CD4-positive, alpha-beta T cell treated with Interleukin-17A for 1 hour (primary cell): ENCODE data around the gene EME1.
A peak's percentile ranks its signal among the peaks of the same experiment; 100 is the strongest.
"Not testable (repeated sequence)": the region's sequence is repeated elsewhere in the genome, so short reads cannot be mapped to it uniquely, and the experiment has no call there.

ENCODE experiments used
- DNase-seq: peaks from one replicate; pipeline ENCODE4 v3.0.0-alpha.2; 2020

The EME1 gene

GRCh38 chr17:50396261-50397110 is 23.5 kb downstream of the EME1 start:
- DNase-seq, result peak; percentile 26

GRCh38 chr17:50397111-50397918 is 24.3 kb downstream of the EME1 start, which contains the start of gene LRRC59:
Gene LRRC59, minus strand, starts transcription at chr17:50397523. Its CDS starts 206 bp downstream, at chr17:50397317.
- peak; percentile 94 for DNase-seq

DNA sequence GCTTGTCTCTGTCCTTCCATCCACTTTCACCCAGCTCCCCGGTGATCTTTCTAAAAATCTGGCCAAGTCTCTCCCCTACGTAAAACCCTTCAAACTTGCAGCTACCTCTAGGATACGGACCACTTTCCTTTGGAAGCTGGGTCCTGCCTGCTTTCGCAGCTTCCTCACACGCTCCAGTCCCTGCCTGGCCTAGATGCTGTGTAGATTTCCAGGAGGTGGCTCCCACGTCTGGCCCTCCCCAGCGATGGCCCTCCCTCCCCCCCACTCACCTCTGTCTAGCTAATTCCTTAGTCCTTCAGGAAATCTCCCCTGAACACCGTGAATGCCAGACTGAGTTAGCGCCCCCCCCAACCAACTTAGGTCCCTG is 24.9 kb downstream of the EME1 start:
- no peak for DNase-seq

- DNase-seq, result not testable (repeated sequence)
These were observed 25.6 kb downstream of the EME1 start for GRCh38 chr17:50398672-50399071.

DNA sequence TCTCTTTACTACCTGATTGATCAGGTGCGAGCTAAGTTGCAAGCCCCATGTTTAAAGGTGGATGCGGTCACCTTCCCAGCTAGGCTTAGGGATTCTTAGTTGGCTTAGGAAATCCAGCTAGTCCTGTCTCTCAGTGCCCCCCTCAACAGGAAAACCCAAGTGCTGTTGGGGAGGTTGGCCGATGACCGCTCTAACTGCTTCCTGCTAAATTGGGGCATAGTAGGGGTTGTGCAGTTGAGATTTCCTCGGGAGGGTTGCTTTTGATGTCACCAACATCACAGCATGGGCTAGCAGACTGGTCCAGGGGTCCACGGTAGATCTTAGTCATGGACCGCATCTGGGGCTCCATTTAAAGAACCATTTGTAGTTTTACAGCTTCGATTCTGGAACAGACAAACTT is 26.6 kb downstream of the EME1 start:
- not testable (repeated sequence) for DNase-seq

- not testable (repeated sequence) for DNase-seq
These were observed 32.3 kb downstream of the EME1 start for GRCh38 chr17:50405351-50405750.

GRCh38 chr17:50406578-50406977 is 33.5 kb downstream of the EME1 start:
- DNase-seq, result no peak

DNA sequence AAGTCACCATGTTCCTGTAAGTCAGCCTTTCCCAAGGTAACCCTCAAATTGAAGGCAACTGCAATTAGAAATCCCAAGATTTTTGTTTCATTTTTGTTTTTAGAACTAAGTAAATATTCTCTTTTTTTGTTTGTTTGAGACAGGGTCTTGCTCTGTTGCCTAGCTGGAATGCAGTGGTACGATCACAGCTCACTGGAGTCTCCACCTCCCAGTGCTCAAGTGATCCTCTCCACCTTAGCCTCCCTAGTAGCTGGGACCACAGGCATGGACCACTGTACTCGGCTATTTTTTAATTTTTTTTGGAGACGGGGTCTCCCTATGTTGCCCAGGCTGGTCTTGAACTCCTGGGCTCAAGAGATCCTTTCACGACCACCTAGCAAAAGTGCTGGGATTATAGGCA is 34.9 kb downstream of the EME1 start:
- no peak for DNase-seq

DNA sequence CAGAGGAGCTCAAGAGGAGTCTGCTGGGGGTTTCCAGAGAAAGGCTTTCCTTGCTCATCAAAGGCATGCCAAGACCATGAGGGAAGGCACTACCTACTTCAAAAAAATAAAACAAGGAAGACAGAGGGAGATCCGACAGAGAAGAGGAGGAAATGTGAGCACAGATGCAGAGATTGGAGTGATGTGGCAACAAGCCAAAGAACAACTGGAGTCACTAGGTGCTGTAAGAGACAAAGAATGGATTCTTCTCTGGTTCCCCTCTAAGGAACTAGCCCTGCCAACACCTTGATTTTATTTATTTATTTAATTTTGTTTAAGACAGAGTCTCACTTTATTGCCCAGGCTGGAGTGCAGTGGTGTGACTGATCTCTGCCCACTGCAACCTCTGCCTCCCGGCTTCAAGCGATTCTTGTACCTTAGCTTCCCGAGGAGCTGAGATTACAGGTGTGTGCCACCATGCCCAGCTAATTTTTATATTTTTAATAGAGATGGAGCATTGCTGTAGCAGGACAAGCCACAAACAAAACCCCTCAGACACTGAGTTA is 39.2 kb downstream of the EME1 start:
- DNase-seq, result no peak

DNA sequence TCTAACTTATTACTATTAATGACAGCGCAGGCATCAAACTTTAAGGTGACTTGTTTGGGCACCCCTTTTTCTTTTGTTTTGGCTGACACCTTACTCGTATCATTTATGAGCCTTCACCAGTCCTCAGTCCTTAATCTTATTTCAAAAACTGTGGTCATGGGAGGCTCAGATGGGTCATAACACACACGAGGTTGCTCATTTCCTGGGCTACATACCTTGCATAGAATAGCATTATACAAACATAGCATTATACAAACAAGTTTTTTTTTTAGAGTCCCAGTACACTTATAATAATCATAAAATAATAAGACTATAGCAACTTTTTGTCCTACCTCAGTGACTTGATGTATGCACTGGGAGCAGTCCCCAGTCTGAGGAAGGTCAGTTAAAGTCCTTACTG is 41.8 kb downstream of the EME1 start:
- DNase-seq, result no peak

GRCh38 chr17:50419577-50419976 is 46.5 kb downstream of the EME1 start:
- DNase-seq, result not testable (repeated sequence)

GRCh38 chr17:50420419-50421112 is 47.5 kb downstream of the EME1 start:
- DNase-seq, result no peak

DNA sequence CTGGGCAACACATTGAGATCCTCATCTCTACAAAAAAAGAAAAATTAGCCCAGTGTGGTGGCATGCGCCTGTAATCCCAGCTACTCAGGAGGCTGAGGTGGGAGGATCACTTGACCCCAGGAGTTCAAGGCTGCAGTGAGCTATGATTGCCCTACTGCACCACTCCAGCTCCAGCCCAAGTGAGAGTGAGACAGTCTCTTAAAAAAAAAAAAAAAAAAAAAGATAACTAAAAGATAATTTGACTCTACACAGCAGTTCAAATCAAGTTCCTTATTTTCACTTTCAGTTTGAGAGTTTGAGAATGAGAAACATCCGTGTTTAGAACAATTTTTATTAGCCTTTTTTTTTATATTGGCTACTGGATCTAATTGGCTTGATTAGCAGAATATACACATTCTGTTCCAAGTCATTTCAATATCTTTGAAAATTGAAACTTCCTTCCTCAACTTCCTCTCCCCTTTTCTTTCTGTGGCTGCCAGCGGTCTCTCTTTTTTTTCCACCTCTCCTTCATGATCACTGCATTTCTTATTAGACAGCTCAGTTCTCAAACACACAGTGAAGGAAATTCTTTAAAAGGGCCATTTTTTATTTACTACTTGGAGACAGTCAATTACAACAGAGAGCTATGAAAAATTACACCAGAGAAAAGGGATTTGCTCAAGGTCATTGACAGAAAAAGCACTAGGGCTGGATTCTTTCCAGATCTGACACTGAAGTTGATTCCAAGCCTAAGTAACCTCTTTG is 48.5 kb downstream of the EME1 start:
- peak; percentile 29 for DNase-seq

GRCh38 chr17:50422738-50423137 is 49.7 kb downstream of the EME1 start:
- DNase-seq, result no peak

DNA sequence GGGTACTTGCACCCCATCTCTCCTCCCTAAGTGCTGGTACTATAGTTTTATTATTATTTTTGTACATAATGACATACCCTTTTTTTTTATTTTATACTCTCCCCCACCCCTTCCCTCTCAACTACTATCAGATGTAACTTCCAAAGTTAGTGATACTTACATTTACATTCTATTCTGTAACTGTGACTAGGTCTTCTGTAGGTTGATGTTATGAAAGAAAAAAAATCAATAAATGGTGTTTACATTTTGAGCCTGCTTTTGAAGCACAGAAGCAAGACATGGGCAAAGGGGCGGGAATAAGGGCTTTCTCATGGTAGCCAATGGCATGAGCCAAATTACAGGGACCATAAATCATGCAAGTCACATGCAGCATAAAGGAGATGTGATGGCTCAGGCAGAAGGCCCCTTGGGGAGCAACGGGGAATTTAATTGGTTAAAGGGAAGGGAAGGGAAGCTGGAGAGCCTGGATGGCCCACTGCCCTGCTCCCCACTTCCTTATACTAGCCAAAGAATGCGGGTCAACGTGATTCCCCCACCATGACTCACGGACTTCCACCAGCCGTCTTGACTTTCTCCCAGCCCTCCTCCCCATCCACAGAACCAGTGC is 50.6 kb downstream of the EME1 start:
- DNase-seq, result no peak

GRCh38 chr17:50424246-50424995 is 51.4 kb downstream of the EME1 start:
- no peak for DNase-seq

GRCh38 chr17:50424996-50425681 is 52.1 kb downstream of the EME1 start:
- DNase-seq, result no peak

DNA sequence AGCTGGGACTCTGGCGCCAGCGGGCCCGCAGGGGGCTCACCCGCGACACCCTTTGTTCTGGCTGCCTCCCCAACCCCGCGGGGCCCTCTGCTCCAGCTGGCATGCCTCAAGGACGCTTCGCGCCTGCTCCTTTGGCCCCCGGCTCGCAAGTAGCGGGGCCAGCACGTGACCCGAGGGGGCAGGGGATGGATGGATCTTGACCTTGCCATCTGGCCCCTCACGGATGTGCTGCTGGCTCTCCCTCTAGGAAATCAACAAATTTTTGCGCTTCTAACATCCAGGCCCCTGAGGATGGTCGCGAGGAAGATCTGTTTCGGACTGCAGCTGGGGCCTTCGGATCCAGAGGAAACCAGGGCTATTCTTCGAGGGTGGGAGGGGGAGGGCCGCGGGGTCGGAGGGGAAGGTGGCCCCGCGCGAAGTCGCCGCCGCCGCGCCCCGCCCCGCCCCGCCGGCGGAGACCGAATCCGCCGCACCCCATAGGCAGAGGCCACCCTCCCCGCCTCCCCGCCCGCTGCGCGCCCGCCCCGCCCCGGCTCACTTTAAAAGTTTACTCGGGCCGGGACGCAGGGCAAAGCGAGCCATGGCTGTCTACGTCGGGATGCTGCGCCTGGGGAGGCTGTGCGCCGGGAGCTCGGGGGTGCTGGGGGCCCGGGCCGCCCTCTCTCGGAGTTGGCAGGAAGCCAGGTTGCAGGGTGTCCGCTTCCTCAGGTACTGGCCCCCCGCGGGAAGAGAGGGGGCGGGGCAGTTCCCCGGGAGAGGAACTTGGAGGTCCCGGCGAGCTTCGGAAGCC is 52.8 kb downstream of the EME1 start, which contains the start of gene ACSF2:
TSS of gene ACSF2 (plus strand) at position 537 of the 790 bp plus-strand sequence. CDS start at position 581, 44 bp downstream.
- DNase-seq, result peak; percentile 77

DNA sequence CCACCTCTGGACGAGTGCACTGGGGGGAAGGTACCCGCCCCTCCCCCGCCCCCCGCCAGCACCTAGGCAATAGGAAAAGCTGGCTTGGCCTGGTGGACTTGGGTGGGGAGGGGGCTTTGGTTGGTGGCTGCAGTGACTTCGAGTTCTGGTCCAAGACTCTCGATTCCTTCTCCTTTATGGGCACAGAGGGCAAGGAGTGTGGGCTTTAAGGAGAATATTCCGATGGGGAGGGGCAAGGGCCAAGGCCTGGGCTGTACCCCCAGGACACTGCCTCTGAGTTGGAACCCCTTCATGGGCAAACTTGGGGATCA is 53.4 kb downstream of the EME1 start:
- no peak for DNase-seq
